ENCODE measurements around the gene MACROD1.

- TF ChIP-seq CTCF (IDR thresholded peaks at IDR 0.05; ENCODE audit: low read depth, low read length) (no peak), POLR2A (IDR thresholded peaks at IDR 0.05; ENCODE audit: extremely low read depth, insufficient read length) (no peak)
Measured at GRCh38 chr11:64056213-64056785, 109.6 kb downstream of the MACROD1 start.
